Tibial artery (tissue), 4 donors: ENCODE data around the gene PPOX.

Source experiments
- DNase-seq, 2 donors: peaks; one replicate each; pipeline ENCODE4 v3.0.0-alpha.2; 2019
- H3K27ac ChIP-seq, 2 donors: fragments of 200-600 bp; sonication (generic) in 1 of 2; 1 replicate in 1 of 2; 2 replicates in 1 of 2; pipeline ENCODE4 v1.5.1; 2018 to 2019; ENCODE audit warnings: mild to moderate bottlenecking in 1 of 2
- H3K27me3 ChIP-seq, 2 donors: fragments of 200-600 bp; sonication (generic) in 1 of 2; one replicate each; pipeline versions ENCODE4 v1.5.1 to v1.6.0; 2016 to 2019
- H3K36me3 ChIP-seq, 3 donors: fragments of 200-600 bp; sonication (generic) in 2 of 3; one replicate each; pipeline ENCODE4 v1.5.1; 2016 to 2019; ENCODE audit warnings: mild to moderate bottlenecking in 2 of 3
- H3K4me1 ChIP-seq, 4 donors: fragments of 200-600 bp; sonication (generic) in 2 of 4; 1 replicate in 3 of 4; 2 replicates in 1 of 4; pipeline ENCODE4 v1.5.1; 2016 to 2019
- H3K4me3 ChIP-seq, 2 donors: fragments of 200-600 bp; sonication (generic) in 1 of 2; 1 replicate in 1 of 2; 2 replicates in 1 of 2; pipeline ENCODE4 v1.5.1; 2018 to 2019; ENCODE audit warnings: mild to moderate bottlenecking in 2 of 2
- H3K9me3 ChIP-seq, 3 donors: fragments of 200-600 bp; sonication (generic) in 1 of 3; one replicate each; pipeline ENCODE4 v1.5.1; 2016 to 2019
- intact Hi-C: fragments of 100-400 bp; cut with DNase I; formaldehyde crosslinking; loops from one replicate; pipeline ENCODE4 v1.15.0; 2023; ENCODE audit warnings: low total_unique reads
- TF ChIP-seq, protein P1 (sequence below), 2 experiments: fragments of 200-600 bp in 1 of 2; fragments of 450-650 bp in 1 of 2; IDR thresholded peaks; one replicate each; pipeline ENCODE4 v1.5.1; 2017 to 2019; ENCODE audit warnings: antibody characterized with exemption in 2 of 2, mild to moderate bottlenecking in 1 of 2, moderate library complexity in 1 of 2

Gene PPOX

GRCh38 chr1:161157867-161158266 is 8.4 kb upstream of the PPOX start:
- intact Hi-C loops = no loop called here
- TF ChIP-seq, protein P1, sequence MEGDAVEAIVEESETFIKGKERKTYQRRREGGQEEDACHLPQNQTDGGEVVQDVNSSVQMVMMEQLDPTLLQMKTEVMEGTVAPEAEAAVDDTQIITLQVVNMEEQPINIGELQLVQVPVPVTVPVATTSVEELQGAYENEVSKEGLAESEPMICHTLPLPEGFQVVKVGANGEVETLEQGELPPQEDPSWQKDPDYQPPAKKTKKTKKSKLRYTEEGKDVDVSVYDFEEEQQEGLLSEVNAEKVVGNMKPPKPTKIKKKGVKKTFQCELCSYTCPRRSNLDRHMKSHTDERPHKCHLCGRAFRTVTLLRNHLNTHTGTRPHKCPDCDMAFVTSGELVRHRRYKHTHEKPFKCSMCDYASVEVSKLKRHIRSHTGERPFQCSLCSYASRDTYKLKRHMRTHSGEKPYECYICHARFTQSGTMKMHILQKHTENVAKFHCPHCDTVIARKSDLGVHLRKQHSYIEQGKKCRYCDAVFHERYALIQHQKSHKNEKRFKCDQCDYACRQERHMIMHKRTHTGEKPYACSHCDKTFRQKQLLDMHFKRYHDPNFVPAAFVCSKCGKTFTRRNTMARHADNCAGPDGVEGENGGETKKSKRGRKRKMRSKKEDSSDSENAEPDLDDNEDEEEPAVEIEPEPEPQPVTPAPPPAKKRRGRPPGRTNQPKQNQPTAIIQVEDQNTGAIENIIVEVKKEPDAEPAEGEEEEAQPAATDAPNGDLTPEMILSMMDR (IDR thresholded peaks at IDR 0.05) = no peak
- Histone ChIP-seq H3K4me3 (no peak overlapping the region), H3K27ac (no peak overlapping the region), H3K4me1 (peaks cover 0 to 46% (median 36%) of the 10 kb centered on the region in 4 donors), H3K36me3 (peaks cover 0 to 38% (median 22%) of the 10 kb centered on the region in 3 donors), H3K9me3 (no peaks in the 10 kb centered on the region), H3K27me3 (no peaks in the 10 kb centered on the region)
- DNase-seq = peak in 1 of 2 donors; percentile 16

- peaks cover 0 to 43% (median 35%) of the 10 kb centered on the region in 4 donors for H3K4me1 ChIP-seq
- peak overlapping the region; percentile 83 to 92 for H3K4me3 ChIP-seq
- H3K9me3 ChIP-seq = no peaks in the 10 kb centered on the region
- intact Hi-C loops = no loop called here
- H3K27ac ChIP-seq = peak overlapping the region; percentile 90 to 95
- TF ChIP-seq, protein P1 (IDR thresholded peaks at IDR 0.05) = no peak
- peak in 1 of 2 donors; percentile 27 for DNase-seq
- no peaks in the 10 kb centered on the region for H3K27me3 ChIP-seq
- peaks cover 0 to 44% (median 22%) of the 10 kb centered on the region in 3 donors for H3K36me3 ChIP-seq
Measured at GRCh38 chr1:161158316-161159010, 7.8 kb upstream of the PPOX start.

DNA sequence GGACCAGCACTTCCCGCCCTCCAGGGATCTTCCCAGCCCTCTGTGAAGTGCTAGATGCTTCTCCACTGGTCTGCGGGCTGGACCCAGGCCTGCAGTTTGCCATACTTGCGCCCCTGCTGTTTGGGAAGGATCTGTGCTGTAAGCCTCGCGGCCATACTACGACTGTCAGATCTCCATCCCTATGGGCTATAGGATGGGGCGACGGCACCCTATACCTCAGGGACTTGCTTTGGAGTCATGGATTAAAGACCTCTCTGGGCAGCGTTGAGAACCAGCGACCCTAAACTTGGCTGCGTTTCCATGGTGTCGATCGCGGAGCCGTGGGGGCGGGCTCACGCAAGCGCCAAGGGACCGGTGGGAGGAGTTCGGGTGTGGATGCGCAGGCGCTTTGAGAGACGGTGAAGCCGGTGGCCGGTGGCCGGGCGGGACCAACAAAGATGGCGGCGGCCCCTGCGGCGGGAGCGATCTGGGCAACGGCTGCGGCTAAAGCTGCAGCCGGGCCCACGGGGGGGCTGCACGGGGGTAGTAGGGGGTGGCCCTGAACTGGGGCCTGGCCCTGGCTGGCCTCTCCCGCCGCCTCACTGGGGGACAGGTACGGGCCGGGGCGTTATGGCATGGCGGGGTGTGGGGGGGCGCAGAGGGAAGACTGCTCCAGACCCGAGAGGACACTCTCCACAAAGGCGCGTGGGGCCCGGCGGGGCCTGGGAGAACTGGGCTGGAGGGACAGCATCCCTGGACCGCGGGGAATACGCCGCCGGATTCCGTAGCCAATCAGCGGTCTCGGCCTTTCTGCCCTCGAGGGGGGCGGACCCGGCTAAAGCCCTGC is 6.9 kb upstream of the PPOX start, which contains the start of gene USP21:
Gene USP21, plus strand, starts transcription at position 414 of the 826 bp plus-strand sequence. CDS start 1,141 bp downstream, outside the sequence.
- intact Hi-C loops = no loop called here

GRCh38 chr1:161159913-161160243 is 6.3 kb upstream of the PPOX start:
- H3K27ac ChIP-seq = peak overlapping the region; percentile 90 to 95
- TF ChIP-seq, protein P1 (IDR thresholded peaks at IDR 0.05) = no peak
- DNase-seq = no peak
- H3K9me3 ChIP-seq = no peaks in the 10 kb centered on the region
- H3K4me1 ChIP-seq = peaks cover 0 to 39% (median 29%) of the 10 kb centered on the region in 4 donors
- peak overlapping the region; percentile 83 to 92 for H3K4me3 ChIP-seq
- no peaks in the 10 kb centered on the region for H3K27me3 ChIP-seq
- H3K36me3 ChIP-seq = peaks cover 0 to 58% (median 22%) of the 10 kb centered on the region in 3 donors
- intact Hi-C loops = no loop called here

More for the DNA sequence above, 6.9 kb upstream of the PPOX start, which contains the start of gene USP21:
- peaks cover 0 to 42% (median 34%) of the 10 kb centered on the region in 4 donors for H3K4me1 ChIP-seq
- H3K4me3 ChIP-seq = peak within 1 kb of the TSS; percentile 83 to 92
- TF ChIP-seq, protein P1 (IDR thresholded peaks at IDR 0.05) = no peak
- no peaks in the 10 kb centered on the region for H3K27me3 ChIP-seq
- no peaks in the 10 kb centered on the region for H3K9me3 ChIP-seq
- peak; percentile 93 to 95 for DNase-seq
- peaks cover 0 to 52% (median 22%) of the 10 kb centered on the region in 3 donors for H3K36me3 ChIP-seq
- H3K27ac ChIP-seq = peak within 1 kb of the TSS; percentile 90 to 95

DNA sequence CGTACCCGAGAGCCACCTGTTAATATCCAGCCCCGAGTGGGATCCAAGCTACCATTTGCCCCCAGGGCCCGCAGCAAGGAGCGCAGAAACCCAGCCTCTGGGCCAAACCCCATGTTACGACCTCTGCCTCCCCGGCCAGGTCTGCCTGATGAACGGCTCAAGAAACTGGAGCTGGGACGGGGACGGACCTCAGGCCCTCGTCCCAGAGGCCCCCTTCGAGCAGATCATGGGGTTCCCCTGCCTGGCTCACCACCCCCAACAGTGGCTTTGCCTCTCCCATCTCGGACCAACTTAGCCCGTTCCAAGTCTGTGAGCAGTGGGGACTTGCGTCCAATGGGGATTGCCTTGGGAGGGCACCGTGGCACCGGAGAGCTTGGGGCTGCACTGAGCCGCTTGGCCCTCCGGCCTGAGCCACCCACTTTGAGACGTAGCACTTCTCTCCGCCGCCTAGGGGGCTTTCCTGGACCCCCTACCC is 5.5 kb upstream of the PPOX start:
- TF ChIP-seq, protein P1 (IDR thresholded peaks at IDR 0.05) = no peak
- H3K4me1 ChIP-seq = peaks cover 0 to 41% (median 31%) of the 10 kb centered on the region in 4 donors
- peak overlapping the region in 1 of 2 donors; percentile 95 for H3K27ac ChIP-seq
- H3K4me3 ChIP-seq = peak overlapping the region in 1 of 2 donors; percentile 83
- DNase-seq = peak in 1 of 2 donors; percentile 63
- no peaks in the 10 kb centered on the region for H3K9me3 ChIP-seq
- H3K27me3 ChIP-seq = no peaks in the 10 kb centered on the region
- intact Hi-C loops = no loop called here
- H3K36me3 ChIP-seq = peaks cover 0 to 60% (median 22%) of the 10 kb centered on the region in 3 donors
